Endothelial cell of umbilical vein (primary cell): ENCODE results near the gene TOMM40. TPM values are rescaled to one million over a fixed set of nuclear protein-coding genes. Genes with fewer than 3 reads are reported as not detected.

Experiments used
- BruUV-seq: library from RNA; stranded (reverse); fragments of 400-500 nt; replicated peaks from 2 replicates; lab custom pipeline; 2021; lab: Mats Ljungman, UMichigan
- CTCF ChIA-PET: fragments of 300-600, 350-600 bp; sonication (Branson Sonifier 250); formaldehyde crosslinking; loops from one replicate; lab custom pipeline; 2021; ENCODE audit warnings: antibody characterized with exemption, inconsistent platforms; lab: Charles Lee
- POLR2A ChIA-PET: fragments of 300-600, 350-600 bp; sonication (Branson Sonifier 250); formaldehyde crosslinking; loops from one replicate; lab custom pipeline; 2021; ENCODE audit warnings: antibody characterized with exemption, inconsistent platforms; lab: Charles Lee
- DNase-seq: peaks from one replicate; pipeline ENCODE4 v3.0.0-alpha.2; 2011; ENCODE audit warnings: low read depth, low spot score
- FAIRE-seq: peaks from 2 replicates; lab custom pipeline; 2011; peaks lifted over from hg19 to GRCh38; lab: Jason Lieb, UNC
- H2AFZ ChIP-seq: 2 replicates; pipeline ENCODE4 v1.6.0; 2012; ENCODE audit warnings: low read depth, low read length, control low read depth, inconsistent platforms
- H3K27ac ChIP-seq: 2 replicates; pipeline ENCODE4 v1.5.1; 2011; ENCODE audit warnings: low read depth, mild to moderate bottlenecking, control low read depth, low read length, moderate library complexity; ENCODE audit not compliant: insufficient read depth
- H3K27me3 ChIP-seq, 2 experiments: 2 replicates each; pipeline versions ENCODE4 v1.6.0 to v1.6.1; 2011; ENCODE audit warnings: low read length in 2 of 2, mixed read lengths in 1 of 2; ENCODE audit not compliant: control insufficient read depth in 2 of 2, insufficient read depth in 2 of 2
- H3K36me3 ChIP-seq, 2 experiments: 2 replicates in 1 of 2; 3 replicates in 1 of 2; pipeline ENCODE4 v1.5.1; 2011; ENCODE audit warnings: low read length in 2 of 2, mild to moderate bottlenecking in 1 of 2, moderate library complexity in 1 of 2; ENCODE audit not compliant: control insufficient read depth in 2 of 2, insufficient read depth in 2 of 2; ENCODE audit errors: extremely low read depth in 1 of 2
- H3K4me1 ChIP-seq: 3 replicates; pipeline ENCODE4 v1.5.1; 2011; ENCODE audit warnings: mild to moderate bottlenecking, low read length; ENCODE audit not compliant: control insufficient read depth, insufficient read depth; ENCODE audit errors: extremely low read depth
- H3K4me2 ChIP-seq: 2 replicates; pipeline ENCODE4 v1.6.1; 2011; ENCODE audit warnings: low read length, control low read depth, mixed read lengths; ENCODE audit not compliant: insufficient read depth
- H3K4me3 ChIP-seq, 3 experiments: fragments of 200-600 bp in 1 of 3; sonication (generic), shearing (Covaris generic) in 1 of 3; replicated peaks in 1 of 3; 2 replicates each; pipeline ENCODE4 v1.5.1; 2011 to 2016; ENCODE audit warnings: control low read depth in 3 of 3, low read length in 3 of 3, mild to moderate bottlenecking in 2 of 3, inconsistent platforms in 1 of 3, low read depth in 1 of 3, moderate library complexity in 1 of 3; ENCODE audit not compliant: insufficient read depth in 1 of 3
- H3K79me2 ChIP-seq: 2 replicates; pipeline ENCODE4 v1.6.0; 2012; ENCODE audit warnings: low read length, inconsistent platforms; ENCODE audit not compliant: control insufficient read depth, insufficient read depth
- H3K9ac ChIP-seq: replicated peaks from 2 replicates; pipeline ENCODE3; 2011; ENCODE audit warnings: low read length, control low read depth; ENCODE audit not compliant: insufficient read depth; ENCODE audit errors: extremely low read depth
- H3K9me1 ChIP-seq: replicated peaks from 3 replicates; pipeline ENCODE4 v1.6.0; 2011; ENCODE audit warnings: mild to moderate bottlenecking, low read length; ENCODE audit not compliant: control insufficient read depth, insufficient read depth; ENCODE audit errors: extremely low read depth
- H3K9me3 ChIP-seq: replicated peaks from 2 replicates; pipeline ENCODE4 v1.5.1; 2012; ENCODE audit warnings: low read length, inconsistent platforms; ENCODE audit not compliant: control insufficient read depth, insufficient read depth
- H4K20me1 ChIP-seq: replicated peaks from 2 replicates; pipeline ENCODE3; 2011; ENCODE audit warnings: mild to moderate bottlenecking, low read length; ENCODE audit not compliant: control insufficient read depth, insufficient read depth; ENCODE audit errors: extremely low read depth
- EZH2 ChIP-seq: IDR thresholded peaks from 2 replicates; pipeline ENCODE4 v1.6.1; 2012; ENCODE audit warnings: borderline replicate concordance, low read depth, mild to moderate bottlenecking, moderate library complexity, low read length, inconsistent platforms; ENCODE audit not compliant: severe bottlenecking
- FOS ChIP-seq: IDR thresholded peaks from 2 replicates; pipeline ENCODE4 v1.6.1; 2011; ENCODE audit warnings: mild to moderate bottlenecking, low read length, moderate library complexity, borderline replicate concordance; ENCODE audit not compliant: insufficient read depth
- GATA2 ChIP-seq: IDR thresholded peaks from 2 replicates; pipeline ENCODE4 v1.7.0; 2011; ENCODE audit warnings: low read depth, mild to moderate bottlenecking, moderate library complexity, mixed read lengths, low read length; ENCODE audit not compliant: insufficient read length, insufficient read depth
- JUN ChIP-seq: IDR thresholded peaks from 2 replicates; pipeline ENCODE4 v1.6.1; 2011; ENCODE audit warnings: borderline replicate concordance, low read depth; ENCODE audit not compliant: insufficient read length, insufficient read depth
- MYC ChIP-seq: IDR thresholded peaks from one replicate; pipeline ENCODE4 v1.6.1; 2011; ENCODE audit warnings: mild to moderate bottlenecking, low read depth, low read length
- POLR2A ChIP-seq: IDR thresholded peaks from 2 replicates; pipeline ENCODE4 v1.6.1; 2012; ENCODE audit warnings: low read depth, mild to moderate bottlenecking, control low read depth, low read length
- POLR2AphosphoS5 ChIP-seq: IDR thresholded peaks from 2 replicates; pipeline ENCODE4 v1.6.1; 2012; ENCODE audit warnings: low read depth, mild to moderate bottlenecking, control low read depth, low read length, moderate library complexity; ENCODE audit not compliant: insufficient read depth
- dilution Hi-C: fragments of 300-500 bp; cut with MboI; formaldehyde crosslinking; loops from one replicate; pipeline ENCODE4 v1.15.0; 2019; ENCODE audit warnings: low sequenced_read_pairs; ENCODE audit not compliant: extremely low pct_ligation_motif_present
- intact Hi-C: fragments of 100-400 bp; cut with micrococcal nuclease; formaldehyde crosslinking; loops from one replicate; pipeline ENCODE4 v1.10.0; 2022
- polyA plus RNA-seq, 4 experiments: library from polyadenylated mRNA; depleted of rRNA in 3 of 4; stranded (reverse) in 3 of 4; unstranded in 1 of 4; fragments of >200 nt; gene quantifications; 2 replicates each; pipeline versions ENCODE4 v1.2.1 to v1.2.3, GENCODE V29; 2011 to 2012; ENCODE audit warnings: missing spikeins in 1 of 4
- total RNA-seq: library from RNA; stranded (reverse); gene quantifications from 2 replicates; pipeline ENCODE4 v1.2.3, GENCODE V29; 2021

Gene TOMM40
- total and polyA plus RNA-seq, 2 donors (not counting 3 experiments of a cell fraction or from before 2014, with no cell fraction given): 71.8 to 90.7 TPM

GRCh38 chr19:44866664-44867063 is 24.4 kb upstream of the TOMM40 start:
- ChIA-PET CTCF (no interaction called here), POLR2A (no interaction called here)
- H3K27me3 ChIP-seq: no peaks in the 10 kb centered on the region
- H3K9me1 ChIP-seq: no peaks in the 10 kb centered on the region
- peaks cover 4 to 18% of the 10 kb centered on the region in 2 experiments for H3K36me3 ChIP-seq
- H3K4me3 ChIP-seq: no peak overlapping the region
- no peak overlapping the region for H2AFZ ChIP-seq
- H3K4me1 ChIP-seq: peaks cover 26% of the 10 kb centered on the region
- intact Hi-C loops: no loop called here
- H3K9me3 ChIP-seq: no peaks in the 10 kb centered on the region
- H3K27ac ChIP-seq: no peak overlapping the region
- FAIRE-seq (no peak), DNase-seq (no peak)
- H3K9ac ChIP-seq: no peak overlapping the region
- BruUV-seq: no TSS peak
- no peak overlapping the region for H3K4me2 ChIP-seq
- peaks cover 37% of the 10 kb centered on the region for H3K79me2 ChIP-seq
- H4K20me1 ChIP-seq: peaks cover 2% of the 10 kb centered on the region
- dilution Hi-C loops: no loop called here
- no peak for TF ChIP-seq POLR2A
- no peak for TF ChIP-seq JUN
- TF ChIP-seq POLR2AphosphoS5: no peak
- TF ChIP-seq GATA2: no peak
- TF ChIP-seq FOS: no peak
- no peak for TF ChIP-seq MYC

- no TSS peak for BruUV-seq
- no peaks in the 10 kb centered on the region for H3K27me3 ChIP-seq
- no peak overlapping the region for H3K4me3 ChIP-seq
- H3K27ac ChIP-seq: no peak overlapping the region
- H3K9me1 ChIP-seq: no peaks in the 10 kb centered on the region
- DNase-seq (no peak), FAIRE-seq (no peak)
- H3K4me1 ChIP-seq: peaks cover 26% of the 10 kb centered on the region
- ChIA-PET CTCF (interaction anchor here (2.1 to 2.7 kb wide), 2 partner anchors 20 to 21 kb away, joined by 6 to 7 read pairs; partner anchors contain the start of gene NECTIN2), POLR2A (no interaction called here)
- no peak overlapping the region for H3K9ac ChIP-seq
- no peak overlapping the region for H2AFZ ChIP-seq
- peaks cover 36% of the 10 kb centered on the region for H3K79me2 ChIP-seq
- no peaks in the 10 kb centered on the region for H3K9me3 ChIP-seq
- no peak overlapping the region for H3K4me2 ChIP-seq
- dilution Hi-C loops: no loop called here
- intact Hi-C loops: no loop called here
- peaks cover 10 to 23% of the 10 kb centered on the region in 2 experiments for H3K36me3 ChIP-seq
- peaks cover 2% of the 10 kb centered on the region for H4K20me1 ChIP-seq
- no peak for TF ChIP-seq MYC
- TF ChIP-seq EZH2: no peak
- TF ChIP-seq FOS: no peak
- no peak for TF ChIP-seq POLR2AphosphoS5
Measured at GRCh38 chr19:44867578-44867977, 23.5 kb upstream of the TOMM40 start.
